ENCODE measurements around the gene HIPK4.
A peak's percentile ranks its signal among the peaks of the same experiment; 100 is the strongest.
"Not testable (repeated sequence)": the region's sequence is repeated elsewhere in the genome, so short reads cannot be mapped to it uniquely, and the experiment has no call there.

HIPK4 gene

GRCh38 chr19:40418040-40418439 lies 28.1 kb upstream of the HIPK4 start:
- no peak overlapping the region for H3K4me3 ChIP-seq (ENCODE audit: low read depth, low read length)

- H3K4me3 ChIP-seq (ENCODE audit: low read depth, low read length) = no peak overlapping the region
Measured at GRCh38 chr19:40417643-40417981, 27.6 kb upstream of the HIPK4 start.

- H3K4me3 ChIP-seq (ENCODE audit: low read depth, low read length) = no peak overlapping the region
Measured at GRCh38 chr19:40416918-40417642, 27.1 kb upstream of the HIPK4 start.

- H3K4me3 ChIP-seq (ENCODE audit: low read depth, low read length) = no peak overlapping the region
Measured at GRCh38 chr19:40415768-40416167, 25.8 kb upstream of the HIPK4 start.

GRCh38 chr19:40414542-40415535 lies 24.9 kb upstream of the HIPK4 start:
- no peak overlapping the region for H3K4me3 ChIP-seq (ENCODE audit: low read depth, low read length)

- H3K4me3 ChIP-seq (ENCODE audit: low read depth, low read length) = no peak within 1 kb of the TSS
Measured at GRCh38 chr19:40413291-40413845, 23.4 kb upstream of the HIPK4 start, which contains the start of gene PRX. PRX (minus strand) TSS chr19:40413378; CDS start chr19:40407932, 5,446 bp downstream.

GRCh38 chr19:40412866-40413265 lies 22.9 kb upstream of the HIPK4 start:
- no peak overlapping the region for H3K4me3 ChIP-seq (ENCODE audit: low read depth, low read length)

- H3K4me3 ChIP-seq (ENCODE audit: low read depth, low read length) = no peak overlapping the region
Measured at GRCh38 chr19:40411958-40412499, 22.0 kb upstream of the HIPK4 start.

- H3K4me3 ChIP-seq (ENCODE audit: low read depth, low read length) = no peak overlapping the region
Measured at GRCh38 chr19:40411125-40411842, 21.3 kb upstream of the HIPK4 start.

GRCh38 chr19:40410030-40410389 lies 20.0 kb upstream of the HIPK4 start:
- H3K4me3 ChIP-seq (ENCODE audit: low read depth, low read length) = no peak overlapping the region

GRCh38 chr19:40408598-40408925 lies 18.6 kb upstream of the HIPK4 start:
- H3K4me3 ChIP-seq (ENCODE audit: low read depth, low read length) = not testable (repeated sequence)

- H3K4me3 ChIP-seq (ENCODE audit: low read depth, low read length) = no peak overlapping the region
Measured at GRCh38 chr19:40407714-40408597, 18.0 kb upstream of the HIPK4 start.

- peak overlapping the region; percentile 39 for H3K4me3 ChIP-seq (ENCODE audit: low read depth, low read length)
Measured at GRCh38 chr19:40403262-40403984, 13.4 kb upstream of the HIPK4 start.

GRCh38 chr19:40400559-40400958 lies 10.6 kb upstream of the HIPK4 start:
- H3K4me3 ChIP-seq (ENCODE audit: low read depth, low read length) = no peak overlapping the region

- no peak overlapping the region for H3K4me3 ChIP-seq (ENCODE audit: low read depth, low read length)
Measured at GRCh38 chr19:40398417-40399131, 8.6 kb upstream of the HIPK4 start.

- no peak overlapping the region for H3K4me3 ChIP-seq (ENCODE audit: low read depth, low read length)
Measured at GRCh38 chr19:40397568-40397906, 7.6 kb upstream of the HIPK4 start.

- H3K4me3 ChIP-seq (ENCODE audit: low read depth, low read length) = no peak overlapping the region
Measured at GRCh38 chr19:40396886-40397567, 7.0 kb upstream of the HIPK4 start.

GRCh38 chr19:40395956-40396355 lies 6.0 kb upstream of the HIPK4 start:
- no peak overlapping the region for H3K4me3 ChIP-seq (ENCODE audit: low read depth, low read length)

Data from iPS-11a (cell line).